NOMO-1 treated with dmso at 0.1 percent for 144 hours (cell line): ENCODE measurements around the gene CPSF4.
"Not testable (repeated sequence)": the region's sequence is repeated elsewhere in the genome, so short reads cannot be mapped to it uniquely, and the experiment has no call there.

Experiments used
- DNase-seq: peaks from one replicate; lab custom pipeline; 2025; ENCODE audit not compliant: unreplicated experiment; lab: John Stamatoyannopoulos, UW

The CPSF4 gene

GRCh38 chr7:99485094-99485493 lies 46.4 kb downstream of the CPSF4 start:
- no peak for DNase-seq

GRCh38 chr7:99489235-99489634 lies 50.5 kb downstream of the CPSF4 start:
- no peak for DNase-seq

DNA sequence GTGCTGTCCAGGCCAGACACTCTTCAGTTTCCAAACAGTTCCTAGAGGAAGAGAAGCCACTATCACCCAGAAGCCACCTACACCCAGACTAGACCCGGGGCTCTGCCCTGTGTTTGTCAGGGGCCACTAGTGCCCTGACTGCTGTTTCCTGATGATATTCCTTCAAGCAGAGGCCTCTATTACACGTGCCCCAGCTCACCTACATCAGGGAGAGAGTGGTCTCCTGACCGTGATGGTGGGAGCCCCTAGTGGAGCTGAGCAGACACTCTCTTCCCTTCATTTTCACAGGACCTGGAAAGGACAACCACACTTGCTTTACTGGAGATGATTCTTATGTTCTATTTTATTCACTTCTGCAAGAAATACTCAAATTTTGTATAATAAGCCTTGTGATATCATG lies 52.1 kb downstream of the CPSF4 start:
- DNase-seq = no peak

- no peak for DNase-seq
Measured at GRCh38 chr7:99493823-99494222, 55.1 kb downstream of the CPSF4 start.

DNA sequence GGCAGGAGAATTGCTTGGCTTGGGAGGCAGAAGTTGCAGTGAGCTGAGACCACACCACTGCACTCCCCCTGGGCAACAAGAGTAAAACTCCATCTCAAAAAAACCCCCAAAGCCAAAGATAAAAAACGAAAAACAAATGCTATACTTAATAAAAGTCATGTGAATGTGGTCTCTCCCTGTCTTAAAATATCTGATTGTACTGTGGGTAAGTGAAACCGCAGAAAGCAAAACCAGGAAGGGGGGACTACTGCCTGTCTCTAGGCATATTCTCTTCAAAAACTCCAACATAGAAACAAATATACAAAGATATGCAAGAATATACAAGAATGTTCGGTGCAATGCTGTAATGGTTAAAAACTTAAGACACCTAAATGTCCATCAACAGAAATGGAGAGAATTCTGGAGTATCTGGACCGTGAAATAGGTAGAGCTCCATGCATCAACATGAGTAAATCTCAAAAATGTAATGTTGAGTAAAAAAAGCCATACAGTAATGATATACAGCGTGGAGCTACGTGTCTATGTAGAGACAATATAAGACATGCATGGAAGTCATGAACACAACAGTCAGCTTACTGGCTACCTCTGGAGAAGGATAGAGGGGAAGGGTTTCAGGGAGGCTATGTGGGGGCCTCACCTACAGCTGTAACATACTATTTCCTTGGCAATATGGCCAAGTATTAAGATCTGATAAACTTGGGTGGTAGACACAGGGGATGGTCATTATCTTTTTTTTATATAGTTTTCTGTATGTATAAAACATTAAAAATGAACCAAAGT lies 59.2 kb downstream of the CPSF4 start:
- no peak for DNase-seq

DNA sequence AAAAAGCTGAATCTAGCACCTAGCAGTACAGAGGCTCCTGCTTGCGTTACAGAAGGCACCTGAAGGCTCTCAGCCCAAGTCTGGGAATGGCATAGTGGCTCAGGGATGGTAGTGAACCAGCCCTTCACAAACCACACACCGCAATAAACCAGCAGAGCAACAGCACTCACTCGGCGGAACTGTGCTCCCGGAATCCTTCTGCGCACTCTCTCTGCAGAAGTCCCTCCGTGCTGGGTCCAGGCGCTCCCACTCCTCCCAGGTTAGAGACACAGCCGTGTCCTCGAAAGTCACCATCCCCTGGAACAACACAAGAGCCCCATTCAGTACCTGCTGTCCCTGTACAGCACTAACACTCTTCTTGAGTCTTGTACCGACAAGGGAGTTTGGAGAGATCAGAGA lies 59.8 kb downstream of the CPSF4 start:
- DNase-seq = no peak

GRCh38 chr7:99499371-99499720 lies 60.6 kb downstream of the CPSF4 start:
- DNase-seq = peak; percentile 46

GRCh38 chr7:99499721-99500636 lies 61.2 kb downstream of the CPSF4 start, which contains the start of gene ZNF394:
TSS of gene ZNF394 (minus strand) at chr7:99500281. CDS start at chr7:99500093, 188 bp downstream.
- DNase-seq = peak; percentile 97

DNA sequence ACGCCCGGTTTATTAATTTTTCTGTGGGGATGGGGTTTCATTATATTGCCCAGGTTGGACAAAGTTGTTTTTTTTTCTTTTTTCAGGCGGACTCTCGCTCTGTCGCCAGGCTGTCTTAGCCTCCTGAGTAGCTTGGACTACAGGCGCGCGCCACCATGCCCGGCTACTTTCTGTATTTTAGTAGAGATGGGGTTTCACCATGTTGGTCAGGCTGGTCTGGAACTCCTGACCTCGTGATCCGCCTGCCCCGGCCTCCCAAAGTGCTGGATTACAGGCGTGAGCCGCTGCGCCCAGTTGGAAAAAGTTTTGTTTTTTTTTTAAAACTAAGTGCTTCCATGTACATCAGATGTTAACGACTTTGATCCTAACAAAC lies 61.9 kb downstream of the CPSF4 start:
- DNase-seq = no peak

DNA sequence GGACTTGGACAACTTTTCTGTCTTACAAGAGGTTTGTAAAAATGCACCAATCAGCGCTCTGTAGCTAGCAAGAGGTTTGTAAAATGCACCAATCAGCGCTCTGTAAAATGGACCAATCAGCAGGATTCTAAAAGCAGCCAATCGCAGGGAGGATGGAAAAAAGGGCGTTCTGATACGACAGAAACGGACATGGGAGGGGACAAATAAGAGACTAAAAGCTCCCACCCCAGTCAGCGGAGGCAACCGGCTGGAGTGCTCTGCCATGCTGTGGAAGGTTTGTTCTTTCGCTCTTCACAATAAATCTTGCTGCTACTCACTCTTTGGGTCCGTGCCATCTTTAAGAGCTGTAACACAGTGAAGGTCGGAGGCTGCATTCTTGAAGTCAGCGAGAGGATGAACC lies 62.5 kb downstream of the CPSF4 start:
- DNase-seq = not testable (repeated sequence)

GRCh38 chr7:99504281-99504602 lies 65.5 kb downstream of the CPSF4 start:
- no peak for DNase-seq

- DNase-seq = peak; percentile 98
Measured at GRCh38 chr7:99504603-99505323, 66.0 kb downstream of the CPSF4 start, which contains the start of gene ZKSCAN5. TSS of gene ZKSCAN5 (plus strand) at chr7:99504662. CDS start at chr7:99506045, 1,383 bp downstream.

- DNase-seq = no peak
Measured at GRCh38 chr7:99505324-99505662, 66.5 kb downstream of the CPSF4 start.
